ENCODE data around the gene LRIG3. TPM values are rescaled to one million over a fixed set of nuclear protein-coding genes. Genes with fewer than 3 reads are reported as not detected.

LRIG3 gene
- total and polyA plus RNA-seq, 5 donors from 2014 or later = not detected

DNA sequence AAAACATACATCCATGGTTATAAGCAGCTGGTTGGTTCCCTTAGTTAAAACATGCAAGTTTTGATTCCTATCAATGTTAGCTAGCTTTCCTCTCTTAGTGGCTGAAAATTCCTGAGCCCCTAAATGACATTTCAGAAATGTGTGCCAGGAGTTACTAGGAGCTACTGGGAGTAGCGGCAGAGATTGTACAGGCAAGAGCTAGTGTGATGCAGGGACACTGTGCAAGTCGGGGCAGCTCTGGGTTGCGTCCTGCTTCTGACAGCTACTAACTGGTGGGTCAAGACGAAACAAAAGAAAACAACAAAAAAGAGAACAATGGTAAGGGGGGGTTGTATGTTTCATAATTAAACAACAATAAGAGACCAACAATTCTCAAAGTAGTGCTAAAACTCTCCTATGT, 35.4 kb downstream of the LRIG3 start:
- Mint-ChIP-seq H3K36me3 (no peaks in the 10 kb centered on the region), H3K27ac (no peak overlapping the region), H3K27me3 (no peaks in the 10 kb centered on the region), H3K4me3 (no peak overlapping the region), H3K4me1 (no peaks in the 10 kb centered on the region), H3K9me3 (peaks cover 0 to 3% (median 0%) of the 10 kb centered on the region in 7 donors)
- DNase-seq (no peak), ATAC-seq (ENCODE audit: low read depth in 2 of 2) (no peak)
- H3K4me3 ChIP-seq (ENCODE audit: low read depth, low read length) = no peak overlapping the region
- no peaks in the 10 kb centered on the region for H3K9me3 ChIP-seq (ENCODE audit: control insufficient read depth in 2 of 2, low read length in 2 of 2)
- H3K27ac ChIP-seq (ENCODE audit: insufficient read depth, low read length, poor library complexity, severe bottlenecking) = no peak overlapping the region
- no peaks in the 10 kb centered on the region for H3K27me3 ChIP-seq (ENCODE audit: control insufficient read depth, insufficient read depth, low read length)
- H3K4me1 ChIP-seq (ENCODE audit: control insufficient read depth, insufficient read depth, low read length, poor library complexity, severe bottlenecking) = no peaks in the 10 kb centered on the region
- H3K36me3 ChIP-seq (ENCODE audit: control insufficient read depth, insufficient read depth, low read length) = no peaks in the 10 kb centered on the region

- no peak overlapping the region for H3K27ac Mint-ChIP-seq
- H3K4me1 Mint-ChIP-seq = no peaks in the 10 kb centered on the region
- peaks cover 0 to 3% (median 0%) of the 10 kb centered on the region in 7 donors for H3K9me3 Mint-ChIP-seq
- no peaks in the 10 kb centered on the region for H3K27me3 Mint-ChIP-seq
- no peaks in the 10 kb centered on the region for H3K36me3 Mint-ChIP-seq
- Histone ChIP-seq H3K36me3 (ENCODE audit: control insufficient read depth, insufficient read depth, low read length) (no peaks in the 10 kb centered on the region), H3K4me3 (ENCODE audit: low read depth, low read length) (no peak overlapping the region), H3K27ac (ENCODE audit: insufficient read depth, low read length, poor library complexity, severe bottlenecking) (no peak overlapping the region), H3K4me1 (ENCODE audit: control insufficient read depth, insufficient read depth, low read length, poor library complexity, severe bottlenecking) (no peaks in the 10 kb centered on the region), H3K9me3 (ENCODE audit: control insufficient read depth in 2 of 2, low read length in 2 of 2) (no peaks in the 10 kb centered on the region), H3K27me3 (ENCODE audit: control insufficient read depth, insufficient read depth, low read length) (no peaks in the 10 kb centered on the region)
- ATAC-seq (ENCODE audit: low read depth in 2 of 2) (no peak), DNase-seq (no peak)
- no peak overlapping the region for H3K4me3 Mint-ChIP-seq
Measured at GRCh38 chr12:58883576-58884334, 36.5 kb downstream of the LRIG3 start.

GRCh38 chr12:58882826-58883225, 37.5 kb downstream of the LRIG3 start:
- H3K9me3 ChIP-seq (ENCODE audit: control insufficient read depth in 2 of 2, low read length in 2 of 2) = no peaks in the 10 kb centered on the region
- no peaks in the 10 kb centered on the region for H3K27me3 Mint-ChIP-seq
- H3K27me3 ChIP-seq (ENCODE audit: control insufficient read depth, insufficient read depth, low read length) = no peaks in the 10 kb centered on the region
- no peaks in the 10 kb centered on the region for H3K4me1 Mint-ChIP-seq
- no peak overlapping the region for H3K4me3 Mint-ChIP-seq
- no peaks in the 10 kb centered on the region for H3K36me3 Mint-ChIP-seq
- no peaks in the 10 kb centered on the region for H3K4me1 ChIP-seq (ENCODE audit: control insufficient read depth, insufficient read depth, low read length, poor library complexity, severe bottlenecking)
- no peak overlapping the region for H3K27ac ChIP-seq (ENCODE audit: insufficient read depth, low read length, poor library complexity, severe bottlenecking)
- ATAC-seq (ENCODE audit: low read depth in 2 of 2) = no peak
- no peaks in the 10 kb centered on the region for H3K36me3 ChIP-seq (ENCODE audit: control insufficient read depth, insufficient read depth, low read length)
- H3K9me3 Mint-ChIP-seq = peaks cover 0 to 3% (median 0%) of the 10 kb centered on the region in 7 donors
- DNase-seq = no peak
- no peak overlapping the region for H3K4me3 ChIP-seq (ENCODE audit: low read depth, low read length)
- H3K27ac Mint-ChIP-seq = no peak overlapping the region

- Histone ChIP-seq H3K4me1 (ENCODE audit: control insufficient read depth, insufficient read depth, low read length, poor library complexity, severe bottlenecking) (no peaks in the 10 kb centered on the region), H3K36me3 (ENCODE audit: control insufficient read depth, insufficient read depth, low read length) (no peaks in the 10 kb centered on the region), H3K27me3 (ENCODE audit: control insufficient read depth, insufficient read depth, low read length) (no peaks in the 10 kb centered on the region), H3K9me3 (ENCODE audit: control insufficient read depth in 2 of 2, low read length in 2 of 2) (no peaks in the 10 kb centered on the region), H3K4me3 (ENCODE audit: low read depth, low read length) (no peak overlapping the region), H3K27ac (ENCODE audit: insufficient read depth, low read length, poor library complexity, severe bottlenecking) (no peak overlapping the region)
- Mint-ChIP-seq H3K27ac (no peak overlapping the region), H3K36me3 (no peaks in the 10 kb centered on the region), H3K27me3 (no peaks in the 10 kb centered on the region), H3K9me3 (peaks cover 0 to 3% (median 0%) of the 10 kb centered on the region in 7 donors), H3K4me3 (no peak overlapping the region), H3K4me1 (no peaks in the 10 kb centered on the region)
- ATAC-seq (ENCODE audit: low read depth in 2 of 2) = no peak
- DNase-seq = no peak
Measured at GRCh38 chr12:58881816-58882215, 38.5 kb downstream of the LRIG3 start.

DNA sequence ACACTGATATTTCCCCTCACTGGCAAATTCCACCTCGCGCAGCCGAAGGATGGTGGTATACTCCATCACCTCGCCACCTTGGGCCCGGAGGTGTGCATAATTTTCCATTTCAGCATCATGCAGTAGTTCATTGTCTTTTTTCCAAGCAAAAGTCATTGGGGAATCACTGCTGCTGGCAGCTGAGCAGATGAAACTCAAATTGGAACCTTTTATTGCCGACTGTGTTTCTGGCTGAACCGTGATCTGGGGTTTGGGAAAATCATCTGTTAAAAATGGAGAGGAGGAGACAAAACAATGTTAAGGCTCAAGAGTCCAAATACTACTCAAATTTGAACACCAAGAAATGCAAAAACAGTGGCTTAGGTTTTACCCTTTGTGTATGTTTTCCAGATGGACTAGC, 39.7 kb downstream of the LRIG3 start:
- H3K9me3 Mint-ChIP-seq = peaks cover 0 to 3% (median 0%) of the 10 kb centered on the region in 7 donors

GRCh38 chr12:58877243-58877743, 43.0 kb downstream of the LRIG3 start:
- no peak for ATAC-seq (ENCODE audit: low read depth in 2 of 2)

More for the DNA sequence above, 39.7 kb downstream of the LRIG3 start:
- Histone ChIP-seq H3K27ac (ENCODE audit: insufficient read depth, low read length, poor library complexity, severe bottlenecking) (no peak overlapping the region), H3K36me3 (ENCODE audit: control insufficient read depth, insufficient read depth, low read length) (no peaks in the 10 kb centered on the region), H3K27me3 (ENCODE audit: control insufficient read depth, insufficient read depth, low read length) (no peaks in the 10 kb centered on the region), H3K4me1 (ENCODE audit: control insufficient read depth, insufficient read depth, low read length, poor library complexity, severe bottlenecking) (no peaks in the 10 kb centered on the region), H3K9me3 (ENCODE audit: control insufficient read depth in 2 of 2, low read length in 2 of 2) (no peaks in the 10 kb centered on the region), H3K4me3 (ENCODE audit: low read depth, low read length) (no peak overlapping the region)
- H3K4me1 Mint-ChIP-seq = no peaks in the 10 kb centered on the region
- no peak for ATAC-seq (ENCODE audit: low read depth in 2 of 2)
- DNase-seq = no peak
- no peaks in the 10 kb centered on the region for H3K27me3 Mint-ChIP-seq
- no peak overlapping the region for H3K4me3 Mint-ChIP-seq
- H3K36me3 Mint-ChIP-seq = no peaks in the 10 kb centered on the region
- no peak overlapping the region for H3K27ac Mint-ChIP-seq

GRCh38 chr12:58873496-58873895, 46.8 kb downstream of the LRIG3 start:
- no peak for ATAC-seq (ENCODE audit: low read depth in 2 of 2)
- no peak for DNase-seq
- H3K9me3 Mint-ChIP-seq = peaks cover 0 to 3% (median 1%) of the 10 kb centered on the region in 7 donors
- no peak overlapping the region for H3K27ac ChIP-seq (ENCODE audit: insufficient read depth, low read length, poor library complexity, severe bottlenecking)
- no peaks in the 10 kb centered on the region for H3K9me3 ChIP-seq (ENCODE audit: control insufficient read depth in 2 of 2, low read length in 2 of 2)
- H3K36me3 Mint-ChIP-seq = no peaks in the 10 kb centered on the region
- no peak overlapping the region for H3K27ac Mint-ChIP-seq
- no peaks in the 10 kb centered on the region for H3K27me3 ChIP-seq (ENCODE audit: control insufficient read depth, insufficient read depth, low read length)
- no peak overlapping the region for H3K4me3 Mint-ChIP-seq
- H3K36me3 ChIP-seq (ENCODE audit: control insufficient read depth, insufficient read depth, low read length) = no peaks in the 10 kb centered on the region
- no peaks in the 10 kb centered on the region for H3K27me3 Mint-ChIP-seq
- H3K4me3 ChIP-seq (ENCODE audit: low read depth, low read length) = no peak overlapping the region
- no peaks in the 10 kb centered on the region for H3K4me1 Mint-ChIP-seq
- H3K4me1 ChIP-seq (ENCODE audit: control insufficient read depth, insufficient read depth, low read length, poor library complexity, severe bottlenecking) = no peaks in the 10 kb centered on the region

More at GRCh38 chr12:58877243-58877743, 43.0 kb downstream of the LRIG3 start:
- Mint-ChIP-seq H3K4me3 (no peak overlapping the region), H3K36me3 (no peaks in the 10 kb centered on the region), H3K27ac (no peak overlapping the region), H3K9me3 (peaks cover 0 to 3% (median 0%) of the 10 kb centered on the region in 7 donors), H3K27me3 (no peaks in the 10 kb centered on the region), H3K4me1 (no peaks in the 10 kb centered on the region)
- no peaks in the 10 kb centered on the region for H3K4me1 ChIP-seq (ENCODE audit: control insufficient read depth, insufficient read depth, low read length, poor library complexity, severe bottlenecking)
- H3K27me3 ChIP-seq (ENCODE audit: control insufficient read depth, insufficient read depth, low read length) = no peaks in the 10 kb centered on the region
- no peak for DNase-seq
- no peaks in the 10 kb centered on the region for H3K9me3 ChIP-seq (ENCODE audit: control insufficient read depth in 2 of 2, low read length in 2 of 2)
- no peak overlapping the region for H3K27ac ChIP-seq (ENCODE audit: insufficient read depth, low read length, poor library complexity, severe bottlenecking)
- no peaks in the 10 kb centered on the region for H3K36me3 ChIP-seq (ENCODE audit: control insufficient read depth, insufficient read depth, low read length)
- H3K4me3 ChIP-seq (ENCODE audit: low read depth, low read length) = no peak overlapping the region

- Mint-ChIP-seq H3K27me3 (no peaks in the 10 kb centered on the region), H3K4me1 (no peaks in the 10 kb centered on the region), H3K4me3 (no peak overlapping the region), H3K36me3 (no peaks in the 10 kb centered on the region), H3K27ac (no peak overlapping the region), H3K9me3 (peaks cover 0 to 5% (median 2%) of the 10 kb centered on the region in 7 donors)
- no peak overlapping the region for H3K4me3 ChIP-seq (ENCODE audit: low read depth, low read length)
- H3K4me1 ChIP-seq (ENCODE audit: control insufficient read depth, insufficient read depth, low read length, poor library complexity, severe bottlenecking) = no peaks in the 10 kb centered on the region
- no peak overlapping the region for H3K27ac ChIP-seq (ENCODE audit: insufficient read depth, low read length, poor library complexity, severe bottlenecking)
- no peak for ATAC-seq (ENCODE audit: low read depth in 2 of 2)
- H3K36me3 ChIP-seq (ENCODE audit: control insufficient read depth, insufficient read depth, low read length) = no peaks in the 10 kb centered on the region
- no peaks in the 10 kb centered on the region for H3K27me3 ChIP-seq (ENCODE audit: control insufficient read depth, insufficient read depth, low read length)
- no peak for DNase-seq
- H3K9me3 ChIP-seq (ENCODE audit: control insufficient read depth in 2 of 2, low read length in 2 of 2) = no peaks in the 10 kb centered on the region
Measured at GRCh38 chr12:58871556-58871955, 48.7 kb downstream of the LRIG3 start.

Measured in CD4-positive, CD25-positive, alpha-beta regulatory T cell (primary cell).